DND-41 (cell line): Measurements from ENCODE around the gene SULT1C3.

Experiments
- EZH2 ChIP-seq: IDR thresholded peaks from 3 replicates; pipeline ENCODE4 v1.6.1; 2012; ENCODE audit warnings: borderline replicate concordance, low read depth, mild to moderate bottlenecking, moderate library complexity, low read length, inconsistent platforms; ENCODE audit not compliant: severe bottlenecking
- TF ChIP-seq, protein P1 (sequence below): IDR thresholded peaks from 2 replicates; pipeline ENCODE4 v1.5.1; 2012; ENCODE audit warnings: borderline replicate concordance, low read length, moderate library complexity, mild to moderate bottlenecking; ENCODE audit not compliant: poor library complexity, severe bottlenecking; ENCODE audit errors: extremely low read depth

DNA sequence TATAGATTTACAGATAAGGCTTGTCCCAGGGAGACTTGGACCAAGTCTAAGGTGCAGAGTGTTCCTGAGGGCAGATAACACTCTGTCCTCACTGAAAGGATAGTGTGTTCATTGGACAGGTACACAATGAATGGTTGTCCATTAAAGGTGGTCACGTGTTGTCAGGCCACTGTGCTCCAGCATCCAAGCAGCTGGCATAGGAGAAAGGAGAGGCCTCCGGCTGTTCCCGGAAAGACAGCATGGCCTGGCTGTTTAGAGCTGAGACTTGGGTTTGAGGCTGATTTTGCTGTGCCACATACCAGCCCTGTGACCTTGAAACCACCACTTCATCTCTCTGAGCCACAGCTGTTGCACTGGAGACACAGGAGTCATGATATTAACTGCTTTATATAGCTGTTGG is 19.6 kb upstream of the SULT1C3 start:
- no peak for TF ChIP-seq EZH2
- TF ChIP-seq, protein P1, sequence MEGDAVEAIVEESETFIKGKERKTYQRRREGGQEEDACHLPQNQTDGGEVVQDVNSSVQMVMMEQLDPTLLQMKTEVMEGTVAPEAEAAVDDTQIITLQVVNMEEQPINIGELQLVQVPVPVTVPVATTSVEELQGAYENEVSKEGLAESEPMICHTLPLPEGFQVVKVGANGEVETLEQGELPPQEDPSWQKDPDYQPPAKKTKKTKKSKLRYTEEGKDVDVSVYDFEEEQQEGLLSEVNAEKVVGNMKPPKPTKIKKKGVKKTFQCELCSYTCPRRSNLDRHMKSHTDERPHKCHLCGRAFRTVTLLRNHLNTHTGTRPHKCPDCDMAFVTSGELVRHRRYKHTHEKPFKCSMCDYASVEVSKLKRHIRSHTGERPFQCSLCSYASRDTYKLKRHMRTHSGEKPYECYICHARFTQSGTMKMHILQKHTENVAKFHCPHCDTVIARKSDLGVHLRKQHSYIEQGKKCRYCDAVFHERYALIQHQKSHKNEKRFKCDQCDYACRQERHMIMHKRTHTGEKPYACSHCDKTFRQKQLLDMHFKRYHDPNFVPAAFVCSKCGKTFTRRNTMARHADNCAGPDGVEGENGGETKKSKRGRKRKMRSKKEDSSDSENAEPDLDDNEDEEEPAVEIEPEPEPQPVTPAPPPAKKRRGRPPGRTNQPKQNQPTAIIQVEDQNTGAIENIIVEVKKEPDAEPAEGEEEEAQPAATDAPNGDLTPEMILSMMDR, result no peak
